IMR-90 (cell line): ENCODE results near the gene REXO1. TPM values are rescaled to one million over a fixed set of nuclear protein-coding genes. Genes with fewer than 3 reads are reported as not detected.

Experiments
- ATAC-seq: fragments of 200-7000 bp; cut with Tn5 transposase; 2 replicates; pipeline ENCODE4 v1.9.1; 2020; ENCODE audit warnings: low read depth, mild to moderate bottlenecking, moderate library complexity
- BruUV-seq: library from RNA; stranded (reverse); fragments of 400-500 nt; replicated peaks from 2 replicates; lab custom pipeline; 2021; lab: Mats Ljungman, UMichigan
- CTCF ChIA-PET: fragments of 300-600 bp; formaldehyde crosslinking; extraction: SDS; loops from one replicate; lab custom pipeline; 2021; ENCODE audit warnings: antibody characterized with exemption; lab: Yijun Ruan, JAX
- POLR2A ChIA-PET: fragments of 300-600 bp; sonication (Branson Sonifier 250); formaldehyde crosslinking; loops from one replicate; lab custom pipeline; 2022; ENCODE audit warnings: antibody characterized with exemption; ENCODE audit not compliant: unreplicated experiment; lab: Charles Lee
- DNase-seq: peaks from one replicate; pipeline ENCODE4 v3.0.0; 2013
- H2AFZ ChIP-seq: replicated peaks from 2 replicates; pipeline ENCODE3; 2013; ENCODE audit warnings: low read length, mild to moderate bottlenecking; ENCODE audit not compliant: poor library complexity
- H2AK5ac ChIP-seq: 2 replicates; pipeline ENCODE4 v1.6.1; 2013; ENCODE audit warnings: low read depth, low read length, inconsistent platforms
- H2AK9ac ChIP-seq: replicated peaks from 2 replicates; pipeline ENCODE3; 2013; ENCODE audit warnings: mild to moderate bottlenecking, low read depth, low read length, moderate library complexity; ENCODE audit not compliant: poor library complexity
- H2BK120ac ChIP-seq: 2 replicates; pipeline ENCODE4 v1.6.1; 2013; ENCODE audit warnings: low read depth, low read length, inconsistent platforms
- H2BK15ac ChIP-seq: 3 replicates; pipeline ENCODE4 v1.6.1; 2013; ENCODE audit warnings: low read depth, low read length, inconsistent platforms
- H2BK20ac ChIP-seq: 2 replicates; pipeline ENCODE4 v1.6.1; 2013; ENCODE audit warnings: low read depth, mild to moderate bottlenecking, inconsistent platforms, low read length, moderate library complexity
- H2BK5ac ChIP-seq: 2 replicates; pipeline ENCODE4 v1.6.1; 2013; ENCODE audit warnings: mild to moderate bottlenecking, low read depth, low read length, inconsistent platforms; ENCODE audit not compliant: poor library complexity, severe bottlenecking
- H3K14ac ChIP-seq: replicated peaks from 2 replicates; pipeline ENCODE4 v1.6.1; 2013; ENCODE audit warnings: low read depth, low read length, inconsistent platforms
- H3K18ac ChIP-seq: 2 replicates; pipeline ENCODE4 v1.6.1; 2013; ENCODE audit warnings: low read depth, low read length, control low read depth
- H3K23ac ChIP-seq: 2 replicates; pipeline ENCODE4 v1.6.1; 2013; ENCODE audit warnings: low read depth, low read length, inconsistent platforms
- H3K27ac ChIP-seq: 2 replicates; pipeline ENCODE4 v1.5.1; 2013; ENCODE audit warnings: mild to moderate bottlenecking, control low read depth, low read length; ENCODE audit not compliant: insufficient read depth
- H3K27me3 ChIP-seq: 2 replicates; pipeline ENCODE4 v1.6.1; 2013; ENCODE audit warnings: low read length; ENCODE audit not compliant: control insufficient read depth, insufficient read depth
- H3K36me3 ChIP-seq: 2 replicates; pipeline ENCODE4 v1.6.1; 2013; ENCODE audit warnings: low read length, mixed read lengths; ENCODE audit not compliant: control insufficient read depth, insufficient read depth
- H3K4ac ChIP-seq: 2 replicates; pipeline ENCODE4 v1.6.1; 2013; ENCODE audit warnings: low read depth, low read length, inconsistent platforms
- H3K4me1 ChIP-seq: 2 replicates; pipeline ENCODE4 v1.6.1; 2013; ENCODE audit warnings: low read length, mixed read lengths; ENCODE audit not compliant: control insufficient read depth, insufficient read depth
- H3K4me2 ChIP-seq: 2 replicates; pipeline ENCODE4 v1.6.1; 2013; ENCODE audit warnings: low read depth, mild to moderate bottlenecking, control low read depth, low read length, moderate library complexity
- H3K4me3 ChIP-seq: 2 replicates; pipeline ENCODE4 v1.5.1; 2013; ENCODE audit warnings: low read depth, mild to moderate bottlenecking, control low read depth, low read length, moderate library complexity; ENCODE audit not compliant: insufficient read depth
- H3K56ac ChIP-seq: 2 replicates; pipeline ENCODE4 v1.6.1; 2013; ENCODE audit warnings: low read length, inconsistent platforms; ENCODE audit not compliant: insufficient read depth; ENCODE audit errors: extremely low read depth
- H3K79me1 ChIP-seq, 2 experiments: 2 replicates each; pipeline ENCODE4 v1.6.1; 2013; ENCODE audit warnings: low read length in 2 of 2, inconsistent platforms in 1 of 2, low read depth in 1 of 2
- H3K9ac ChIP-seq: 2 replicates; pipeline ENCODE4 v1.6.1; 2013; ENCODE audit warnings: low read depth, low read length, control low read depth
- H3K9me1 ChIP-seq: 2 replicates; pipeline ENCODE4 v1.6.1; 2013; ENCODE audit warnings: low read length, inconsistent platforms; ENCODE audit not compliant: insufficient read depth
- H3K9me3 ChIP-seq: 2 replicates; pipeline ENCODE4 v1.6.1; 2013; ENCODE audit warnings: low read length; ENCODE audit not compliant: control insufficient read depth, insufficient read depth
- H4K20me1 ChIP-seq: 2 replicates; pipeline ENCODE4 v1.6.1; 2013; ENCODE audit warnings: low read length, inconsistent platforms; ENCODE audit not compliant: insufficient read depth
- H4K5ac ChIP-seq: 2 replicates; pipeline ENCODE4 v1.6.1; 2013; ENCODE audit warnings: mild to moderate bottlenecking, low read depth, low read length, control low read depth
- H4K8ac ChIP-seq, 2 experiments: 2 replicates each; pipeline ENCODE4 v1.6.1; 2013; ENCODE audit warnings: low read depth in 2 of 2, low read length in 2 of 2, control low read depth in 1 of 2, inconsistent platforms in 1 of 2
- H4K91ac ChIP-seq: 2 replicates; pipeline ENCODE4 v1.6.1; 2013; ENCODE audit warnings: low read depth, low read length, inconsistent platforms; ENCODE audit not compliant: insufficient read depth
- BHLHE40 ChIP-seq: fragments of 150-350 bp; IDR thresholded peaks from 2 replicates; pipeline ENCODE4 v1.6.1; 2016; ENCODE audit warnings: mild to moderate bottlenecking, low read depth, low read length
- CEBPB ChIP-seq: IDR thresholded peaks from 2 replicates; pipeline ENCODE4 v1.6.1; 2012; ENCODE audit warnings: low read depth, low read length, improper control_type of control experiment
- CHD1 ChIP-seq: IDR thresholded peaks from 2 replicates; pipeline ENCODE4 v1.6.1; 2012; ENCODE audit warnings: low read depth, low read length, improper control_type of control experiment
- CTCF ChIP-seq: conservative IDR thresholded peaks from 2 replicates; pipeline ENCODE4 v1.5.1; 2012; ENCODE audit warnings: mild to moderate bottlenecking, low read depth, low read length, improper control_type of control experiment
- ELK1 ChIP-seq: fragments of 150-350 bp; IDR thresholded peaks from 2 replicates; pipeline ENCODE4 v1.6.1; 2016; ENCODE audit warnings: low read depth, mild to moderate bottlenecking, low read length, moderate library complexity, borderline replicate concordance
- FOS ChIP-seq: fragments of 150-350 bp; IDR thresholded peaks from 2 replicates; pipeline ENCODE4 v1.6.1; 2016; ENCODE audit warnings: low read depth, low read length
- MAFK ChIP-seq: IDR thresholded peaks from 2 replicates; pipeline ENCODE4 v1.6.1; 2012; ENCODE audit warnings: low read depth, low read length, improper control_type of control experiment
- MAZ ChIP-seq: IDR thresholded peaks from 2 replicates; pipeline ENCODE4 v1.6.1; 2012; ENCODE audit warnings: low read depth, mild to moderate bottlenecking, low read length, improper control_type of control experiment, moderate library complexity, borderline replicate concordance
- MXI1 ChIP-seq: IDR thresholded peaks from 2 replicates; pipeline ENCODE4 v1.6.1; 2012; ENCODE audit warnings: low read depth, mild to moderate bottlenecking, low read length, moderate library complexity, borderline replicate concordance
- NFE2L2 ChIP-seq: fragments of 150-350 bp; IDR thresholded peaks from 2 replicates; pipeline ENCODE4 v1.6.1; 2016; ENCODE audit warnings: low read depth, mild to moderate bottlenecking, low read length
- POLR2A ChIP-seq: IDR thresholded peaks from 2 replicates; pipeline ENCODE4 v1.6.1; 2012; ENCODE audit warnings: mild to moderate bottlenecking, low read depth, low read length
- RAD21 ChIP-seq: IDR thresholded peaks from 2 replicates; pipeline ENCODE4 v1.6.1; 2012; ENCODE audit warnings: low read length, improper control_type of control experiment
- RCOR1 ChIP-seq: IDR thresholded peaks from 2 replicates; pipeline ENCODE4 v1.6.1; 2012; ENCODE audit warnings: mild to moderate bottlenecking, low read length, improper control_type of control experiment; ENCODE audit not compliant: insufficient replicate concordance
- RFX5 ChIP-seq: IDR thresholded peaks from 2 replicates; pipeline ENCODE4 v1.8.0; 2012; ENCODE audit warnings: low read depth, mild to moderate bottlenecking, low read length, moderate library complexity
- SMC3 ChIP-seq: fragments of 150-350 bp; IDR thresholded peaks from 2 replicates; pipeline ENCODE4 v1.6.1; 2016; ENCODE audit warnings: low read depth, mild to moderate bottlenecking, antibody characterized with exemption, low read length, moderate library complexity
- USF2 ChIP-seq: fragments of 150-350 bp; IDR thresholded peaks from 2 replicates; pipeline ENCODE4 v1.6.1; 2017; ENCODE audit warnings: mild to moderate bottlenecking, antibody characterized with exemption, low read length, low read depth
- WGBS, 2 experiments: methylation state at CpG; one replicate each; pipeline versions ENCODE4 v1.1.5 to v1.1.7; 2013; ENCODE audit warnings: missing lambda C conversion rate in 2 of 2; ENCODE audit not compliant: insufficient read length in 1 of 2; ENCODE audit errors: extremely low coverage in 2 of 2; 5-methylcytosine and 5-hydroxymethylcytosine counted together
- dilution Hi-C: fragments of 300-500 bp; cut with HindIII; formaldehyde crosslinking; loops from one replicate; pipeline ENCODE4 v1.14.3; 2018; ENCODE audit warnings: low sequenced_read_pairs; ENCODE audit not compliant: unreplicated experiment
- in situ Hi-C: fragments of 300-500 bp; cut with MboI; formaldehyde crosslinking; loops from 3 replicates; pipeline ENCODE4 v1.14.3; 2019; ENCODE audit warnings: low sequenced_read_pairs, inconsistent platforms, mixed read lengths
- intact Hi-C: fragments of 100-400 bp; cut with micrococcal nuclease; formaldehyde crosslinking; loops from 2 replicates; pipeline ENCODE4 v1.10.0; 2022
- polyA plus RNA-seq, 3 experiments: library from polyadenylated mRNA; depleted of rRNA; stranded (reverse); fragments of >200 nt; gene quantifications; 2 replicates each; pipeline ENCODE4 v1.2.3, GENCODE V29; 2012; ENCODE audit warnings: low replicate concordance in 1 of 3
- total RNA-seq: library from RNA; depleted of rRNA; stranded (reverse); fragments of >200 nt; gene quantifications from 2 replicates; pipeline ENCODE4 v1.2.3, GENCODE V29; 2012

The REXO1 gene
- total and polyA plus RNA-seq, 2 of the 4 experiments (the other 2 are of a cell fraction) = 1.4 to 63.7 TPM

GRCh38 chr19:1809678-1810077 is 38.6 kb downstream of the REXO1 start:
- no peak for DNase-seq
- ATAC-seq = no peak
- no peak overlapping the region for H3K27ac ChIP-seq
- H3K9ac ChIP-seq = no peak overlapping the region
- TF ChIP-seq NFE2L2 (no peak), RFX5 (no peak), MAZ (no peak), CEBPB (no peak), ELK1 (no peak), RAD21 (no peak), MXI1 (no peak), USF2 (no peak), POLR2A (no peak), SMC3 (no peak), FOS (no peak), BHLHE40 (no peak), CHD1 (no peak), CTCF (no peak), RCOR1 (no peak), MAFK (no peak)
- H2AK9ac ChIP-seq = no peak overlapping the region
- no peak overlapping the region for H3K4me2 ChIP-seq
- H4K5ac ChIP-seq = no peak overlapping the region
- peaks cover 0 to 9% of the 10 kb centered on the region in 2 experiments; a peak in 2 of 4 replicates for H3K79me1 ChIP-seq
- peaks cover 7% of the 10 kb centered on the region for H3K36me3 ChIP-seq
- H3K9me1 ChIP-seq = peaks cover 4% of the 10 kb centered on the region; the same call in 1 of the 2 replicates
- no peak overlapping the region for H2AFZ ChIP-seq
- H2BK20ac ChIP-seq = no peak overlapping the region
- in situ Hi-C loops = no loop called here
- H4K8ac ChIP-seq = no peak overlapping the region
- H3K56ac ChIP-seq = no peak overlapping the region
- dilution Hi-C loops = no loop called here
- no peaks in the 10 kb centered on the region for H3K27me3 ChIP-seq
- no peak overlapping the region for H2BK120ac ChIP-seq
- POLR2A ChIA-PET = no interaction called here
- H4K91ac ChIP-seq = no peak overlapping the region
- intact Hi-C loops = no loop called here
- CTCF ChIA-PET = no interaction called here
- no CpG with 5 or more reads among the region's 18 CpGs for WGBS, 2 experiments
- H3K4me3 ChIP-seq = no peak overlapping the region
- no peak overlapping the region for H2BK15ac ChIP-seq
- H2AK5ac ChIP-seq = no peak overlapping the region
- no peaks in the 10 kb centered on the region for H3K9me3 ChIP-seq
- H3K18ac ChIP-seq = no peak overlapping the region
- H3K4ac ChIP-seq = no peak overlapping the region
- H4K20me1 ChIP-seq = no peaks in the 10 kb centered on the region; the same call in 1 of the 2 replicates
- no peak overlapping the region for H2BK5ac ChIP-seq
- BruUV-seq = no TSS peak
- peaks cover 8% of the 10 kb centered on the region for H3K4me1 ChIP-seq
- no peak overlapping the region for H3K14ac ChIP-seq
- no peak overlapping the region for H3K23ac ChIP-seq
